HG03039 (cell line): Measurements from ENCODE around the gene OR14C36.
"Not testable (repeated sequence)": the region's sequence is repeated elsewhere in the genome, so short reads cannot be mapped to it uniquely, and the experiment has no call there.

Experiments
- ATAC-seq: cut with Tn5 transposase; IDR thresholded peaks from one replicate; pipeline ENCODE4 v1.9.1; 2021; ENCODE audit warnings: mild to moderate bottlenecking, moderate library complexity; ENCODE audit not compliant: unreplicated experiment

The OR14C36 gene

GRCh38 chr1:248348475-248348874 lies at the start of gene OR14C36:
Gene OR14C36, plus strand, starts transcription at chr1:248348775. Its CDS starts 0 bp downstream, at chr1:248348775.
- ATAC-seq: no peak

DNA sequence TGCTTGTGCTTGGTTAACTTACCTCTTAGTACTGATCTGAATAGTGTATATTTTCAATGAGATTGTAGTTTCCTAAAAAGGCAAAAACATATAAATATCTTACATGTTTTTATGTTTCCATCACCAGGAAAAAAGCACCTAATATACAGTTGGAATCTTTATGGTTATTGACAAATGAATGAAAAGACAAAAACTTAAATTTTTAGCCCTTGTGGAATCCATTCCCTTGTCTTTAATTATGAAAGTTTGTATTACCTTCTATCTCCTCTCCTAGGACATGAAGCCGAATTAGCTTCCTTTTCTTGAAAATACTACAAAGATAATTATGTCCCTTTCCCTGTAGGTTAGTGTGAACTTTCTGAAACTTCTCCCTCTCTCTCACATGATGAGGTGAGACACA lies 45.3 kb upstream of the OR14C36 start, which contains the start of gene OR2T12:
TSS of gene OR2T12 (minus strand) at position 101 of the 400 bp plus-strand sequence. CDS start 7,846 bp downstream, outside the sequence.
- ATAC-seq: no peak

- not testable (repeated sequence) for ATAC-seq
Measured at GRCh38 chr1:248305672-248306071, 42.9 kb upstream of the OR14C36 start.

GRCh38 chr1:248306103-248306502 lies 42.5 kb upstream of the OR14C36 start:
- no peak for ATAC-seq

GRCh38 chr1:248306740-248307139 lies 41.8 kb upstream of the OR14C36 start:
- ATAC-seq: not testable (repeated sequence)

DNA sequence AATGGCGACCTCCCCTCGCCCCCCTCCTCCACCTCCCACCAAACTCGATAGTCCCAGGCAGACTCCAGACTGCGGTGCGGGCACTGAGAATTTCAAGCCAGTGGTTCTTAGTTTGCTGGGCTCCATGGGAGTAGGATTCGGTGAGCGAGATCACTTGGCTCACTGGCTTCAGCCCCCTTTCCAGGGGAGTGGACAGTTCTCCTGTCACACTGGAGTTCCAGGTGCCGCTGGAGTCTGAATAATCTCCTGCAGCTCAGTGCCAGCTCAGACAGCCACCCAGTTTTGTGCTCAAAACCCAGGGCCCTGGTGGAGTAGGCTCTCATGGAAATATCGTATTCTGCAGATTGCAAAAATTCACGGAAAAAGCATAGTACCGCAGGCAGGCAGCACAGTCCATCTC lies 31.8 kb upstream of the OR14C36 start:
- no peak for ATAC-seq

- ATAC-seq: no peak
Measured at GRCh38 chr1:248324468-248324867, 24.1 kb upstream of the OR14C36 start, which contains the start of gene OR2M7. Gene OR2M7, minus strand, starts transcription at chr1:248324568. Its CDS starts 0 bp downstream, at chr1:248324568.

- no peak for ATAC-seq
Measured at GRCh38 chr1:248343451-248343850, 5.1 kb upstream of the OR14C36 start.

DNA sequence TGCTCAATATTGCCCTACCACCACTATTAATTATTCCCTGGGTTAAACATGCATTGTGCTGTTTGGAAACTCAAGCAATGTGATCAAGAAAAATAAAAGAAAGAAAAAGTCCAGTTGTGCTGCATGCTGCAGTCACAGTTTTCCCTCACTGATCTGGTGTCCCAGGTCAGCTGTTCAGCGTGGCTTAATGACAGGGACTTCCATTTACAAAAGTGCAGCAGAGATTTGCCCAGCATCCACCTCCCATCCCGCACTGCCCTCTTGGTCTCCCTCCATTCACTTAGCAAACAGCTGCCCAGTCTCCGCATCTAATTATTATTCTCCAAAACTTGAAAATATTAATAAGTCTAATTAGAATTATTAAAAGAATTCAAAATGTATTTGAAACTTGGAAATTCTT lies 10.8 kb downstream of the OR14C36 start:
- ATAC-seq: no peak

DNA sequence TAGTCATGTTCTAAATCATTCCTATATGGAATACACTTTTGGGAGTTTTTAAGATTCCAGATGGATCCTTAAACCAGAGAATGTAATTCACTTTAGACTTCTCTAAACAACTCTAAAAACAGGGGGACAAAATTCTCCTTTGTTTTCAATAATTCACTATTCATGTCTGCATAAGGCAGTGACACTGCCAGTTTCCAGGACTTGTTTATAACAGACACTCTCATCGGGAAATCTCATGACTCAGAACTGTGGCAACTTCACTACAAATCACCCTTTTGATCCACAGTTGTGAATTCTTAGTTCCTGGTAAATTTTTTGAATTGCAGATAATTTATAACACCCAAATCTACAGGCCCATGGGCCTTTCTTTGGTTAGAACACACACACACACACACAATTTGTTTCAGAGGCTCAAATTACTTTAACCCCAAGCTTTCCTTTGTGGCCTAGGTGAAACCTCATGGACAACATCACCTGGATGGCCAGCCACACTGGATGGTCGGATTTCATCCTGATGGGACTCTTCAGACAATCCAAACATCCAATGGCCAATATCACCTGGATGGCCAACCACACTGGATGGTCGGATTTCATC lies 12.6 kb downstream of the OR14C36 start, which contains the start of gene OR2T4:
TSS of gene OR2T4 (plus strand) at position 545 of the 595 bp plus-strand sequence. CDS start at position 545, 0 bp downstream.
- no peak for ATAC-seq

- ATAC-seq: no peak
Measured at GRCh38 chr1:248366609-248367008, 18.0 kb downstream of the OR14C36 start.

- no peak for ATAC-seq
Measured at GRCh38 chr1:248372394-248372793, 23.8 kb downstream of the OR14C36 start.

DNA sequence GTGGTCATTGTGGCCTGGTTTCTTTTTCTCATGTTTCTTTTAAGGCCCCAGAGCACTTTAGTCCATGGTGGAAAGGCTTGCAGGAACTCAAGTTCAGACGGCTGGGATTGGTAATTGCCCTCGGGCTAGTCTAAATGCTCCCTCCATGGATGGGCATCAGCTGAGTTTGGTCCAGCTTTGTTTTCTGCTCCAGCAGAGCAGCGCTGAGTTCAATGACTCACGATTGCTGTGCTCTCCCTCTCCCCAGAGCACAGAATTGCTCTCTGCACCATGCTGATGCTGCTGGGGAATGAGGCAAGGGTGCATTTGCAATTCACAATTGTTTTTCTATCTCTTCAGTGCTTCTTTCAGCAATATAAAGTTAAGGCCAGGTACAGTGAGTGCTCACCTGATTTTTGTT lies 25.2 kb downstream of the OR14C36 start:
- ATAC-seq: no peak

GRCh38 chr1:248375446-248375845 lies 26.9 kb downstream of the OR14C36 start, which contains the start of gene OR2T6:
Gene OR2T6, plus strand, starts transcription at chr1:248375746. Its CDS starts 11,863 bp downstream, at chr1:248387609.
- ATAC-seq: no peak

- no peak for ATAC-seq
Measured at GRCh38 chr1:248376916-248377315, 28.3 kb downstream of the OR14C36 start.

DNA sequence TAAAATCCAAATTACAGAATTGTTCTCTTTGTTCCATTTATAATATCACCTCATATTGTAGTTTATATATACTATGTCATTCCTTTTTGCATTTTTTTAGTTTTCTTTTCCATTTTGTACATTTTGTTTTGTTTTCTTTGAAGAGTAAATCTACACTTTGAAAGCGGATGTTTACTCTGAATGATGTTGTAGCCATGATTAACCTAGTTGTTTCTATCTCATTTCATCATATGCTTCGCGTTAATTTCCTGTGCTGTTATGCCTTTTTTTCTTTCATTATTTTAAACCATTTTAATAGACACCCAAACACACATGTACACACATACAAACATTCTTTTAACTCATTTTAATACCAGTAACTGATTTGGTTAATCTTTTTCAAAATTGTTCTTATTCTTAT lies 32.3 kb downstream of the OR14C36 start:
- no peak for ATAC-seq

DNA sequence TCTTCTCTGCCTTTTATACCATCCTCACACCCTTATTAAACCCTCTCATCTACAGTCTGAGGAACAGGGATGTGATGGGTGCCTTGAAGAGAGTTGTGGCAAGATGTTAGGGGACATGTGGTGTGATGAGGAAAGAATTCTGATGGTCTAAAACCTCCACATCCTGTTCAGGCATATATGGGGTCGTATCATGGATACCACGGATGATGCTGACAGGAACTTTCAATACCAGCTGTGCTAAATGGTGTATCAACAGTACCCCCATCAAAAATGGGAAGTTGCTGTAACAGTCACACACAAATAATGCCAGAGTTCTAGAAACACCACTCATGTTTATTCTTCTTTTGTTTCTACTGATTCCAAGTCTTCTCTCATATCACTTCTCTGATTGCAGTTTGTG lies 39.9 kb downstream of the OR14C36 start:
- no peak for ATAC-seq

DNA sequence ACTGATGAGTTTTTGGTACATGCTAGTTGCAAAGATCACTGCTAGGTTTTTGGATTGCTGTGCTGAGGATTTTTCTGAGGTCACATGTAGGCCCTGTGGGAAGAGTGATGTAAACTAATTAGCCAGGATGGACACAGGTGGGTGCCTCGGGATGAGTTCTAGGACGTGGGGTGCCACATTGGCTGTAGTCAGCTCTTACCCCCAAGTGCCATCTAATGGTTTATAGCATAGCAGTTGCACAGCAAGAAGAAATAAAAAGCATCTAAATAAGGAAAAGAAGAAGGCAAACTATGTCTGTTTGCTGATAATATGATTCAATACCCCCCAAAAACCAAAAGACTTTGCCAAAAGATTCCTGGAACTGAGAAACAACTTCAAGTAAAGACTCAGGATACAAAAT lies 44.5 kb downstream of the OR14C36 start:
- no peak for ATAC-seq
